ENCODE data around the gene SLC19A3. TPM values are rescaled to one million over a fixed set of nuclear protein-coding genes. Genes with fewer than 3 reads are reported as not detected.
"Not testable (repeated sequence)": the region's sequence is repeated elsewhere in the genome, so short reads cannot be mapped to it uniquely, and the experiment has no call there.

SLC19A3 gene
- total RNA-seq, 1 experiment from 2014 or later, result 2.3 TPM

DNA sequence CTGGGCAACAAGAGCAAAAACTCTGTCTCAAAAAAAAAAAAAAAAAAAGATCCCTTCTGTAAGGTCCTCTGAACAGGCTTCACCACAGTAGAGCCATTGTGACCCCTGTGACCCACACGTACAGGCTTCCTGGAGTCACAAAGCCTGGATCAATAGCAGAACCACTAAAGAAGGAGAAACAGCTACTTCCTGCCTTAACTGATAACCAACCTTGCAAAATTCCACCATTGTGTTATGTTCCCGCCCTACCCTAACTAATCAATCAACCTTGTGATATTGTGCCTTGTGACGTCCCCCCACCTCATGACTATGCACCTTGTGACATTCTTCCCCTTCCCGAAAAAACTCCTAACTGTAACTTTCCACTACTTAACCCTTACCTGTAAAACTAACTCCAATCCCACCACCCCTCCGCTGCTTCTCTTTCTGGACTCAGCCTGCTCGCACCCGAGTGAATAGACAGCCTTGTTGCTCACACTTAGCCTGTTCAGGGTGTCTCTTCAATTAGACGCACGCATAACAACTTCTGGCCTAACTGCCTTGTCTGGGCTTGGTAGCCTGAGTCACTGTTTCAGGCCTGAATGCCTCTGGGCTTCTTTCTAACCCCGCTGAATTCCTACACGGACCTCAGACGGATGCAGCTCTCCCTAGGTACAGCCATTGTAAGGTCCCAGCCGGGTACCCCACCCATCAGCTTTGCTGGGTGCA is 41.7 kb upstream of the SLC19A3 start:
- peaks cover 0 to 4% of the 10 kb centered on the region in 2 experiments; a peak in 1 of 5 replicates for H3K9me3 Mint-ChIP-seq
- H3K14ac ChIP-seq (ENCODE audit: insufficient read depth, low read length), result no peak overlapping the region
- TF ChIP-seq, protein P1, sequence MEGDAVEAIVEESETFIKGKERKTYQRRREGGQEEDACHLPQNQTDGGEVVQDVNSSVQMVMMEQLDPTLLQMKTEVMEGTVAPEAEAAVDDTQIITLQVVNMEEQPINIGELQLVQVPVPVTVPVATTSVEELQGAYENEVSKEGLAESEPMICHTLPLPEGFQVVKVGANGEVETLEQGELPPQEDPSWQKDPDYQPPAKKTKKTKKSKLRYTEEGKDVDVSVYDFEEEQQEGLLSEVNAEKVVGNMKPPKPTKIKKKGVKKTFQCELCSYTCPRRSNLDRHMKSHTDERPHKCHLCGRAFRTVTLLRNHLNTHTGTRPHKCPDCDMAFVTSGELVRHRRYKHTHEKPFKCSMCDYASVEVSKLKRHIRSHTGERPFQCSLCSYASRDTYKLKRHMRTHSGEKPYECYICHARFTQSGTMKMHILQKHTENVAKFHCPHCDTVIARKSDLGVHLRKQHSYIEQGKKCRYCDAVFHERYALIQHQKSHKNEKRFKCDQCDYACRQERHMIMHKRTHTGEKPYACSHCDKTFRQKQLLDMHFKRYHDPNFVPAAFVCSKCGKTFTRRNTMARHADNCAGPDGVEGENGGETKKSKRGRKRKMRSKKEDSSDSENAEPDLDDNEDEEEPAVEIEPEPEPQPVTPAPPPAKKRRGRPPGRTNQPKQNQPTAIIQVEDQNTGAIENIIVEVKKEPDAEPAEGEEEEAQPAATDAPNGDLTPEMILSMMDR (conservative IDR thresholded peaks at IDR 0.05), result no peak
- H4K20me1 ChIP-seq (ENCODE audit: control insufficient read depth, insufficient read depth, insufficient read length), result no peaks in the 10 kb centered on the region
- H2BK15ac ChIP-seq (ENCODE audit: low read depth, low read length), result no peak overlapping the region
- H3K27me3 ChIP-seq (ENCODE audit: insufficient read depth, low read length), result no peaks in the 10 kb centered on the region
- H3K9me3 ChIP-seq (ENCODE audit: control insufficient read depth, low read depth, low read length), result no peaks in the 10 kb centered on the region
- peak overlapping the region in 2 of 3 experiments; percentile 1 to 91; a peak in 4 of 7 replicates for H3K27ac Mint-ChIP-seq
- H4K91ac ChIP-seq (ENCODE audit: insufficient read length, low read depth, low read length), result no peak overlapping the region
- H3K4me3 Mint-ChIP-seq, result no peak overlapping the region
- H3K79me2 ChIP-seq (ENCODE audit: insufficient read depth, low read length), result no peaks in the 10 kb centered on the region
- H3K27ac ChIP-seq (ENCODE audit: insufficient read length, low read depth, low read length), result no peak overlapping the region
- H3K23ac ChIP-seq (ENCODE audit: insufficient read length, low read depth, low read length), result no peak overlapping the region
- H4K5ac ChIP-seq (ENCODE audit: insufficient read length, low read depth, low read length), result no peak overlapping the region
- peaks cover 7% of the 10 kb centered on the region; the same call in 1 of the 2 replicates for H3K4me1 ChIP-seq (ENCODE audit: insufficient read depth, low read length)
- no peak overlapping the region for H2AK5ac ChIP-seq (ENCODE audit: insufficient read length, low read length)
- no peaks in the 10 kb centered on the region for H3K79me1 ChIP-seq (ENCODE audit: insufficient read depth, low read depth, low read length, poor library complexity, severe bottlenecking)
- H2AFZ ChIP-seq (ENCODE audit: low read length), result no peak overlapping the region
- H3K4ac ChIP-seq (ENCODE audit: low read depth, low read length), result no peak overlapping the region
- no peak overlapping the region for H3K4me2 ChIP-seq (ENCODE audit: insufficient read depth, insufficient read length, low read length)
- H3K36me3 Mint-ChIP-seq (ENCODE audit: insufficient read depth in 1 of 3, low read depth in 3 of 3), result peaks cover 0 to 4% (median 0%) of the 10 kb centered on the region in 3 experiments; a peak in 2 of 7 replicates
- H3K23me2 ChIP-seq (ENCODE audit: insufficient read length, low read depth, low read length, poor library complexity, severe bottlenecking), result no peaks in the 10 kb centered on the region
- no CpG with 5 or more reads among the region's 13 CpGs for WGBS (ENCODE audit: extremely low coverage, insufficient read length, low lambda C conversion rate)
- no peak overlapping the region for H2BK5ac ChIP-seq (ENCODE audit: insufficient read length, low read length)
- H4K8ac ChIP-seq (replicated peaks; ENCODE audit: insufficient read length, low read depth, low read length), result no peak overlapping the region
- H3K56ac ChIP-seq (ENCODE audit: insufficient read length, low read depth, low read length), result no peak overlapping the region
- peak overlapping the region; percentile 42 for H3K18ac ChIP-seq (ENCODE audit: insufficient read length, low read depth, low read length)
- peaks cover 24 to 27% of the 10 kb centered on the region in 2 experiments for H3K4me1 Mint-ChIP-seq
- H2BK12ac ChIP-seq (ENCODE audit: insufficient read length, low read depth, low read length), result no peak overlapping the region
- H3K27me3 Mint-ChIP-seq (ENCODE audit: low read depth), result no peaks in the 10 kb centered on the region; the same call in 1 of the 2 replicates
- H2BK120ac ChIP-seq (ENCODE audit: low read depth, low read length, poor library complexity, severe bottlenecking), result no peak overlapping the region
- peak; percentile 42 for DNase-seq
- no peak overlapping the region for H3T11ph ChIP-seq (ENCODE audit: low read length)
- H3K9ac ChIP-seq (ENCODE audit: extremely low read depth, insufficient read length, low read length), result no peak overlapping the region
- no peak overlapping the region for H2BK20ac ChIP-seq (ENCODE audit: low read depth, low read length, poor library complexity, severe bottlenecking)

DNA sequence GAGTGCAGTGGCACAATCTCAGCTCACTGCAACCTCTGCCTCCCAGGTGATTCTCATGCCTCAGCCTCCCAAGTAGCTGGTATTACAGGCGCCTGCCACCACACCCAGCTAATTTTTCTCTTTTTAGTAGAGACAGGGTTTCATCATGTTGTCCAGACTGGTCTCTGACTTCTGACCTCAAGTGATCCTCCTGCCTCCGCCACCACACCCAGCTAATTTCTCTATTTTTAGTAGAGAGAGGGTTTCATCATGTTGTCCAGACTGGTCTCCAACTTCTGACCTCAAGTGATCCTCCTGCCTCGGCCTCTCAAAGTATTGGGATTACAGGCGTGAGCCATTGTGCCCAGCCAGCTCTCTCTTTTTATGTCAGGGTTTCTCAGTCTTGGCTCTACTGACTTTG is 38.4 kb upstream of the SLC19A3 start:
- not testable (repeated sequence) for H3K27me3 ChIP-seq (ENCODE audit: insufficient read depth, low read length); H2AK5ac ChIP-seq (ENCODE audit: insufficient read length, low read length); H4K20me1 ChIP-seq (ENCODE audit: control insufficient read depth, insufficient read depth, insufficient read length); H4K91ac ChIP-seq (ENCODE audit: insufficient read length, low read depth, low read length); H3K4ac ChIP-seq (ENCODE audit: low read depth, low read length); H2AFZ ChIP-seq (ENCODE audit: low read length); H3K9me3 ChIP-seq (ENCODE audit: control insufficient read depth, low read depth, low read length); H3K9me3 Mint-ChIP-seq; H3K79me2 ChIP-seq (ENCODE audit: insufficient read depth, low read length); DNase-seq; H2BK20ac ChIP-seq (ENCODE audit: low read depth, low read length, poor library complexity, severe bottlenecking); H4K8ac ChIP-seq (replicated peaks; ENCODE audit: insufficient read length, low read depth, low read length); H3K4me1 ChIP-seq (ENCODE audit: insufficient read depth, low read length); H3K23ac ChIP-seq (ENCODE audit: insufficient read length, low read depth, low read length); H3K14ac ChIP-seq (ENCODE audit: insufficient read depth, low read length); H3K18ac ChIP-seq (ENCODE audit: insufficient read length, low read depth, low read length); H2BK120ac ChIP-seq (ENCODE audit: low read depth, low read length, poor library complexity, severe bottlenecking); H3K27ac ChIP-seq (ENCODE audit: insufficient read length, low read depth, low read length); H3K79me1 ChIP-seq (ENCODE audit: insufficient read depth, low read depth, low read length, poor library complexity, severe bottlenecking); H2BK12ac ChIP-seq (ENCODE audit: insufficient read length, low read depth, low read length); H3K23me2 ChIP-seq (ENCODE audit: insufficient read length, low read depth, low read length, poor library complexity, severe bottlenecking); H2BK5ac ChIP-seq (ENCODE audit: insufficient read length, low read length); H3K27me3 Mint-ChIP-seq (ENCODE audit: low read depth); H3K4me3 Mint-ChIP-seq; H4K5ac ChIP-seq (ENCODE audit: insufficient read length, low read depth, low read length); H3K9ac ChIP-seq (ENCODE audit: extremely low read depth, insufficient read length, low read length); H2BK15ac ChIP-seq (ENCODE audit: low read depth, low read length); H3T11ph ChIP-seq (ENCODE audit: low read length); H3K4me2 ChIP-seq (ENCODE audit: insufficient read depth, insufficient read length, low read length); H3K36me3 Mint-ChIP-seq (ENCODE audit: insufficient read depth in 1 of 3, low read depth in 3 of 3); H3K56ac ChIP-seq (ENCODE audit: insufficient read length, low read depth, low read length)
- Mint-ChIP-seq H3K27ac (peak overlapping the region in 1 of 3 experiments; percentile 36; a peak in 1 of 7 replicates), H3K4me1 (peaks cover 29 to 33% of the 10 kb centered on the region in 2 experiments)
- WGBS (ENCODE audit: extremely low coverage, insufficient read length, low lambda C conversion rate), result no CpG with 5 or more reads among the region's 4 CpGs

Data from H9 (cell line).